Measurements from ENCODE around the gene COBL.

COBL gene

DNA sequence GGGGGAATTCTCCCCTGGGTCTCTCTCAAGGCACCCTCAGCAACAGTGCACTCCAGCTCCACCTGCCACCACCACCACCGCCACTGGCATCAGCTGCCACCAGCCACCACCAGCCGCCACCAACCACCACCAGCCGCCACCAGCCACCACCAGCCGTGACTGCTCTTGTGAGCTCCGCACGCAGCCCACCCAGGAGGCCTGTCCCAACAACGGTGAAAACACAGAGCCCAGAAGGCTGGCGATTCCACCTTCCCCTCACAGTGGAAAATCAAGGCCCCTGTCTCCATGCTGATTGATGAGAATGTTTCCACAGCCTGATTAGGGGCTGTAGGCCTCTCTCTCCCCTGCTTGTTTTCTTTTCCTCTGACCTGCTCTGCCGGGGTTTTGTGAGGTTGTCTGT is 41.1 kb downstream of the COBL start:
- no peak for DNase-seq (ENCODE audit: low read depth)

DNA sequence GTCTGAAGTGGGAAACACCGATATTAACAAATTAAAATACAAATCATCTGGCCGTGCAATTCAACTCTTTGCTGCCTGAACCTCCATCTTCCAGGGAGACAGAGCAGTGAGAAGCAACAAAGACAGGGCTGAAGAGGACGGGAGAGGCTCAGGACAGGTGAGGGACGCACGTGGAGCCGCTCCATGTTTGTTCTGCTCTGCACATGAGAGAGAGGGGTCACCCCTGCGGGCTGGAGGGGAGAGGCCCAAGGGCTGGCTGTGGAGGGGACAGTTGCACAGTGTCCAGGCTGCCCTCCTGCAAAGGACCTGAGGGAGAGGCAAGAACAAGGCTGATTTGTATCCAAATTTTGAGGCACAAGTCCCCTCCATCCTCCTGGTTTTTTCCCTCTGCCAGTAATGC is 41.7 kb downstream of the COBL start:
- DNase-seq (ENCODE audit: low read depth) = no peak

DNA sequence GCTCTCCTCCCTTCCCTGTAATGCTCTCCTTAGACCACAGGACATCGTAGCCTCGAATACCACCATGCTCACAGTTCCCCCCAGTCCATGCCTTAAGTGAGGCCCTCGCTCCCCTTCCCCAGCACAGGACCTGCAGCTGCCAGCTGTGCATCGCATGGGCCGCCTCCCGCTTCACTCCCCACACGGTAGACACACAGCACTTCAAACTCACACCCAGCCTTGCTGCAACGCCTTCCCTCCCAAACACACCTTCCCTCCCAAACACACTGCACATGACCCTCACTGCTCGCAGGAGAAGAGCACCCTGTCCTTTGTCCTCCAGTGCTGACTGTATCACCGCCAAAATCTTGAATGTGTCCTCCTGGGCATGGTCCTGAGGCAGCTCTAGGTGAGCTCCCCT is 42.6 kb downstream of the COBL start:
- no peak for DNase-seq (ENCODE audit: low read depth)

DNA sequence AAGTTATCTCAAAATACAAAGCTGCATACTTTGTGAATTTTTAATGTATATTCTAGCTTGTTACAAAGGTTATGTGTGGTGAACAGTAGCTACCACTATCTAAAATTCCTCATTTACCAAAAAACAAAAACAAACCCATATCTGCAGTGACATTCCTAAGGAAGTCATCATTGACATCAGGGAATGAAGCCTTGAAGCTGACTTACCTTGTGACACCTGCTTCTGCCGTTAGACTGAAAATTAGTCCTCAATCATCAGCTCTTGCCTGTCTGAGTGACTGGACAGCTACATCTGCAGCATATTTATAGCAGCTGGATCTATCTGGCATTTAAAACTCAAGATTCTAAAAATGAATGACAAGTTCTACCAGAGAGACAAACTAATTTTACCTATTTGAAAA is 43.2 kb downstream of the COBL start:
- no peak for DNase-seq (ENCODE audit: low read depth)

DNA sequence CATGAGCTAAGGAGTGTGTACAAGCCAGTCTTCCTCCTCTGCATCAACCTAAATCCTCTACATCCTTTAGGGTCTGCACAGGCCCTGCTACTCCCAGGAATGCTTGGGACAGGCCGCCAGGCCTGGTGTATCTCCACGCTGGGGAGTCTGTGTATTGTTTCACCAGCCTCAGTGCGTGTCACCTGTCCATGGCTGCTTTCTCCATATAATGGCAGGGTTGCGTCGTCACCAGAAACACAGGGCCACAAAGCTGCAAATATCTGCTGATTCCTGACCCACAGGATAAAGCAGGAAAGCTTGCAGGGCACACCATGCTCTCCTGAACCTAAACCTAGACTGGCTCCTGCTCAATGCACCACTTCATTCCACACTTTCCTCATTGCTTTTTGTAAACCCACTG is 45.6 kb downstream of the COBL start:
- DNase-seq (ENCODE audit: low read depth) = no peak

DNA sequence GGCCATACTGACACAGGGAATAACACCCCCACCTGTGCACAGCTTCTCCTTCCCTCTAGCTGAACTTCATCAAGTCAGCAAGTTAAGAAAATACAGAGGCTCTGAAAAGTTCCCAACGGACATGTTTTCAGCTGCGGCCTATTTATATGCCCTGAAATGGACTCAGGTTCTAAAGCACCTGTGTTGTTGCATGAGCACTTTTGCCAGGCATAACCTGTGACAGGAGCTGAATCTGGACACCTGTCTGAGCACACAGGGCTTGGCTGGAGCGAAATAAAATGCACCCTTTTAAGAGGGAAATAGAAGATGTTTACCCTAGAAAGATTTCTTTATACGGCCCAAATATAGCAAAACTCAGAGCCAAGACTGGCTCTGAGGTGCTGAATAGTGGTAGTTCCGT is 46.7 kb downstream of the COBL start:
- no peak for DNase-seq (ENCODE audit: low read depth)

DNA sequence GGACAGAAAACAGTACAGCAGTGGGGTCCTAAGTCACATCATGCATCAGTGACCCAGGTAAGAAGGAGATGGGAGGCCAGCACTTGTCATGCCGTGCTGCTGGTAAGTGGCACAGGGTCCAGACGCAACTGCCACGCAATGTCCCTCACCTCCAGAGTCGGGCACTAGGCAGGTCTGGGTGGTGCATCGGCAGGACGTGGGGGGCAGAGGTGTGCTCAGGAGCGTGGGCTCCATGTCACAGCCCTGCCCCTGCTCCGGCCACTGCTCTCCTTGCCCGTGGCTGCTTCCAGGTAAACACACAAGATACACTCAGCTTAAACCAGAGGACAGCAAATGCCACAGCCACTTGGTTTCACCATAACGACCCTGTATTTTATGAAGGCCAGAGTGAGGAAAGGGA is 47.3 kb downstream of the COBL start:
- no peak for DNase-seq (ENCODE audit: low read depth)

DNA sequence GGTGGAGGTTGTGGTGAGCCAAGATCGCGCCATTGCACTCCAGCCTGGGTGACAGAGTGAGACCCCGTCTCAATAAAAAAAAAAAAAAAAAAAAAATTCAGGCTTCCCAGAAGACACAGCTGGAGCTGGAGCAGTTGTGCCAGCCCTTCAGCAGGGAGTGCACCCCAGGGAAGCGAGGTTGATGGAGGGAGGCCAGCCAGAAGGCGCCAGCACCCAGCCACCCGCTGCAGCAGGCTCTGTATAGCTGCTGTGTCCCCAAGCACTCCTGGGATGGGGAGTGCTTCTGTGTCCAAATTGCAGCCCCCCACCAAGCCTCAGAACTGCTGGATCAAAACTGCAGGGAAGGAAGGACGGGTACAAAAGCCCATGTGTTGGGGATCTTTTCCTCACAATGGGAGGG is 47.8 kb downstream of the COBL start:
- DNase-seq (ENCODE audit: low read depth) = no peak

DNA sequence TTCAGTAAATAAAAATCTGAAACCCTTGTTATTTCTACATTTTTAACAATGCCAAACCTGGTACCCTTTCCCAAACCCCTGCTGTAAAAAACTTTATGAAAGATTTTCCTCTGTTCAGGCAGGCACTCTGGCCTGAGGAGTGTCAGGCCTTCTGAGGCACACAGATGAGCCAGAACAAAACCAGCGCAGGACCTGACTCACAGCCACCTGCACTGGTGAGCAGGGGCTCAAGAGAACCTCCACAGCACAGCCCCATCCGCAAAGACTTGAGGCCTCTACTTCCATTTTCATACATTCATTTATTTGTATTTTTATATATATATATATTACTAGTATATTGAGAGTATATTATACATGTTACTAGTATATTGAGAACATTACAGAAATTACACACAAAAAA is 49.4 kb downstream of the COBL start:
- no peak for DNase-seq (ENCODE audit: low read depth)

DNA sequence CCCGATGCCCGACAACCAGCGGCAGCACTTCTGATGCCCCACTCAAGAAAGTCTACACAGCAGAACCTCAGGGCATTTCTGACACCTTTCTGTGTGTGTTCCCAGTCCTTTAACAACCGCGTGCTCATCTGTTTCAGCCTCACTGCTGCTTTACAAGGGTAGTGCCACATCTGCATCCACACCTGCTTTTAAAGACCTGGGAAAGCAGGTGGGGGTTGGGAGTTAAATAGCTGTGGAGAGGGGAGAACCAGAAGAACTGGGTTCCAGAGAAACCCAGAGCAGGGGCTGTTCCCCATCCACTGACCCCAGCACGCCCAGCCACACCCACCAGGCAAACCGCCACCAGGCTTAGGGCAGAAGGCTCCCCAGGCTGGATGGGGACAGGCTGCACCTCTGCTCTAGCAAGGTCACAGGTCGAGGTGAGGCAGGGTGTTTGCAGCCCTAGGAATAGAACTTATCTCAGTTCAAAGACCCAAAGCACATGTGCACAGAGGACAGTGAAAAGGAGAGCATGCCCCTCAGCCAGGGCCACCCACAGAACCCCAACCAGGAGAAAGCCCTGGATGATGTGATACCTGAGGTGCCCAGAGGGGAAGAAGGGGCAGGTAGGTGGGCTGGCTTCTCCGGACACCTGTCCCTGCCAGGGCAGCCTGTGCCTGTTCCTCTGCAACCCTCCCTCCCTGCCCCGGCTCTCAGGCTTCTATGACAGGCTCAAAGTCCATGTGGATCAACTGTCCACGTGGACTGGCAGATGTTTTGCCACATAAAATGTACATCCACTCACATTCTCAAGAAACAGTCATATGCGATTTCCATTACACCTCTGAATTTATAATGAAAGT is 51.3 kb downstream of the COBL start:
- no peak for DNase-seq (ENCODE audit: low read depth)

DNA sequence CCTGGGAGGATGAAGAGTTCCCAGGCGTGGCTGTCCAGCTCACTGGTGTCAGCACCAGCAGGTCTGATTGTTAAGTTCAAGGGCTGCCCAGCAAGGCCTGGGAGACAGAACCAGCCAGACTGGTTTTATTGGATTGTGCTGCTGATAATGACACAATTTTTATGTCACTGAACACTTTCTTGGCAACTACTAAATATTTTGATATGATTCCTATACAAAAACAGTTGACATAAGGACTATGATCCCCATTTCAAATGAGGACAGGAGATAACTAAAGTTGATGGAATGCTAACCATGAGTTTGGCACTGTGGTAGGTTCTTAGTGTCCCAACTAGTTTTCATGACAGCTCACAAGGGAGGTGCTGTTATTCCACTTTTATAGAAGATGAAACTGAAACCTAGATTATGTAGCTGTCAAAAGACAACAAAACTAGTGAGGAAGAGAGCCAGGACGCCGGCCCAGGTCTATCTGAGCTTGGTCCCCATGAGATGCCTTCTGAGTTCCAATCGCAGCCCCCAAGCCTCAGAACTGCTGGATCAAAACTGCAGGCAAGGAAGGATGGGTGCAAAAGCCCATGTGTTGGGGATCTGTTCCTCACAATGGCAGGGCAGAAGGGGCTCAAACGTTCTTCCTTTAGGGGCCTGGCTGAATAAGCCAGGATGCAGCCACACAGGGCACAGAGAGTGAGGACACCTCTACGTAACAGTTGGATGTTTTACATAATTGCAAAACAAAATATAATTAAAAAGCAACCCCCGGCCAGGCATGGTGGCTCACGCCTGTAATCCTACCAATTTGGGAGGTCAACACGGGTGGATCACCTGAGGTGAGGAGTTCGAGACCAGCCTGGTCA is 52.8 kb downstream of the COBL start:
- DNase-seq (ENCODE audit: low read depth) = no peak

DNA sequence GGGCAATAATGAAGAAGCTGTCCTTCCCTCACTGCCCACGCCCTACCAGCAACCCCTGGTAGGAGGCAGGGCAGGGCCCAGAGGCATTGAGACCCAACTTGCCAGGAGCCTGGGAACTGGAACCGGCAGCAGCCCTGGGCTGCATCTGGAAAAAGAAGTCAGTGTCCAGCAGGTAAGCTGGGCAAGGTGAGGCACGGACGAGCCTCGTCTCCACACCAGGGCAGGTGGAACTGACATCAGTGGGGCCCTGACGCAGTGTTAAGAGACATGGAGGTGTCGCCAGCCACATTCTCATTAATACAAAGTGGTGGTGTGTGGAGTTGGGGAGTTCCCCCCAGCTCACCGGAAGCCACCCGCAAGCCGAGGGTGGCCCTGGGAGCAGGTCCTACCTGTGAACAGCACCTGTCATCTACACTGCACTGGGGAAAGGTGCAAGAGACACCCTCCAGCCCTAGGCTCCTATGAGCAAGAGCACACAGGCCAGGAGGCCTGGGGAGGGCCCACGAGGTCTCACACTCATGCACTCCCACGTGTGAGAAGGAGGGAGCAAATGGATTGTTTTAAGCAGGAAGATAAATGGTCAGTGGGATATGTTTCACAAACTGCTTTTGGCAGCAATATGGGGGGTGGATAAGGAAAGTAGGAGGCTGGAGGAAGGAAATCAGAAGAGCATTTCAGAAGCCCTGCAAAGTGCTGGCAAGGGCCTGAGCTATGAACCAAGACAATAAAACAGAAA is 53.6 kb downstream of the COBL start:
- DNase-seq (ENCODE audit: low read depth) = no peak

DNA sequence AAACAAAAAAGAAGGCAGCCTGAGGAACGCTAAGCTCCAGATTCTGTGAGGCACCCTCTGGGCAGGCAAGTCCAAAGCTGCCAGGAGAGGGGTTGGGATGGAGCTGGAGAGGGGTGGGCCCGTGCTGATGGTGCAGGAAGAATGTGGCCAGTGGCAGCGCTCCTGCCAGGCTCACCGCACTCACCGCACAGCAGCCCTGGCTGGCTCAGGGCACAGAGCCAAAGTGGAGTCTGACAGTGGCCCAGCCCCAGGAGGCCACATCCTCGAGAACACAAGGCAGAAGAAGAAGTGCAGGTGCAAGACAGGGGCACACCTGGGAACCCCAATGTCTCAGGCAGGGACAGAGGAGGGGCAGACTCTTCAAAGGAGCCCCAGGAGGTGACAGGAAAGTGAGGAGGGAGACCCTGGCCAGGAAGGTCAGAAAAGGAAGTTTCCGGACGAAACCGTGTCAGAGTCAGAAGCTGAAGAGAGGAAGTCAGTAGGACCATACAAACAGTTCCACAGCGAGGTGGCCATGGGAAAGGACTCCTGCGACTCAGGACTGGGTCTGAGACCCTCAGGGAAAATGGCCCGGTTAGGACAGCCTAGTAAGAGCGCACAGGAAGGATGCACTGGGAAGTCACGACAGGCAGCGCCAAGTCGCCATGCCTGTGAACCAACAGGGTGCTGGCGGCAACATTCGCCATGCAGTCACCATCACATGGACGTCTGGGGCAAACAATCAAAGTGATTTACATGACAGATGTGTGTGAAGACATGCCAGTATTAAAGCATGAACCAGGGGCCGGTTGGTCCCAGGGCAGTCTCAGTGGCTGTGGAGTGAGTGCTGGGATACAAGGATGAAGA is 54.4 kb downstream of the COBL start:
- no peak for DNase-seq (ENCODE audit: low read depth)

DNA sequence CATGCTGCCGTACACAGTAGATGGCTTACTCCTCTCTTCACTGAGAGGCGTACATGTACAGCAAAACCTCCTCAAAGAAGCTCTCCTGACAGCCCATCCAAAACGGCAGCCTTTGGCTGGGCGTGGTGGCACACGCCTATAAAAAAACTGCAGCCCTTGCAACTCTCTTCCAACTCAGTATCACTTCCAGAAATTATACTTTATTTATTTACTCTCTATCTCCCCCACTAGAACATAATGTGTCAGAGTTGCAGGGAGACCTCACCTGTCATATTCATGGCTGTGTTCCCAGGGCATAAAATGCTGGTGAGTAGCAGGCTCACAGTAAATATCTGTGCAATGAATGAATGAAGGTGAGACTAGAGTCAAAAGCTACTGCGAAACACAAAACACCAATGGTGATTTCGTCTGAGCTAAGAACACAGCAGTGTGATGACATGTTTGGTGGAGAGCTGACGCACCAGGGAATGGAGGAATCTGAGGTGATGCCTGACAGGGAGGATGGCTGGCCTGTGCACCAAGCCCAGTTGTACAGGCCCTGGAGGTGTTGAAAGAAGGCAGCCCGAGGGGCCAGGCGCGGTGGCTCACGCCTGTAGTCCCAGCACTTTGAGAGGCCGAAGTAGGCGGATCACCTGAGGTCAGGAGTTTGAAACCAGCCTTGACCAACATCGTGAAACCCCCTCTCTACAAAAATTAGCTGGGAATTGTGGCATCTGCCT is 55.3 kb downstream of the COBL start:
- no peak for DNase-seq (ENCODE audit: low read depth)

DNA sequence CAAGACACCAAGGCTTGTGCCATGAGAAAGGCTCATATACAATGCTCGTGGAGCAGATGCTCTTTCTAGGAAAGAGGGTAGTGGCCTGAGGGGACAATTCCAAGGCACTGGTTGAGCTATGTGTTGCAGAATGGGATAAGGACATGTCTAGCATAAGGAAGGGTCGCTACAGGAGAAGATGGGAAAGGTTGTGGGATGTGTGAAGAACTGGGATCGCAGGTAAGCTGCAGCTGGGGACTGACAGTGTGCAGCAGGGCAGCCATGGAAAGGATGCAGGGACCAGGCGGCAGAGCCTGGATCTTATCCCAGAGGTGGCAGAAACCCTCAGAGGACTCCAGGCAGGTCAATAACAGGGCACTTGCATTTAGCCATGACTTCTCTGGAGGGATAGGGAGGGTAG is 56.1 kb downstream of the COBL start:
- no peak for DNase-seq (ENCODE audit: low read depth)

DNA sequence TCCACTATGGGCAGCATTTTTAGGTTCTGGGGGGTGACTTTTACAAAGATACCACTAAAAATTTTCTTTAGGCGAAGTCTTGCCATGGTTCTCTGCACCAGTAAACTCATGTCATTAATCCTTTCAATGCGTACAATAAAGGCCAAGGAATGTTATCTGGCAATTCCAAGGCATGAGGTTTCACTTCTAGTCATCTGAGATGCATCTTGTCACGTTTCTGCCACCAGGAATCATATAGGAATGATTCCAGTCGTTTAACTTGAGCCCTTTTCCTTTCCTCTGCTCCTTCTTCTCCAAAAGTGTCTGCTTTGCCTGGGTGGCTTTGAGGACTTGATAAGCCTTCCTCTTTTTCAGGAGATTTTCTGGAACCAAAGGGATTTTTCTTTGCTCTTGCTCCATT is 56.8 kb downstream of the COBL start:
- no peak for DNase-seq (ENCODE audit: low read depth)

DNA sequence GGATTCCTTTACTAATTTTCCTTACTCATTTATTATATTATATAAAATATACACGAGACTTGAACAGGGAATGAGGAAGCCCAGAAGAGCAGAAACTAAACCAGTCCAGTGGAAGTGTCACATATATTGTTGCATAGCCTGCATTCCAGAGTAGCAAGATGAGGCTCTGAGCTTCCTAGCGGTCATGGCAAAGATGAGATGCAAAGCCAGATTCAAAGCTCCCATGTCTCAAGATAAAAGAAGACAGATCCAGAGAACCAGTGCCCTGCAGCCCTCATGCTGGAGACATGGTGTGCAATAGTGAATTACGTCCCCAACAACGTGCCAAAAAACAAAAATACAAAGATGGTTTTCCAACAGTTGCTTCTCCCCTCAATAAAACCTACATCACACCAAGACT is 59.7 kb downstream of the COBL start:
- no peak for DNase-seq (ENCODE audit: low read depth)

DNA sequence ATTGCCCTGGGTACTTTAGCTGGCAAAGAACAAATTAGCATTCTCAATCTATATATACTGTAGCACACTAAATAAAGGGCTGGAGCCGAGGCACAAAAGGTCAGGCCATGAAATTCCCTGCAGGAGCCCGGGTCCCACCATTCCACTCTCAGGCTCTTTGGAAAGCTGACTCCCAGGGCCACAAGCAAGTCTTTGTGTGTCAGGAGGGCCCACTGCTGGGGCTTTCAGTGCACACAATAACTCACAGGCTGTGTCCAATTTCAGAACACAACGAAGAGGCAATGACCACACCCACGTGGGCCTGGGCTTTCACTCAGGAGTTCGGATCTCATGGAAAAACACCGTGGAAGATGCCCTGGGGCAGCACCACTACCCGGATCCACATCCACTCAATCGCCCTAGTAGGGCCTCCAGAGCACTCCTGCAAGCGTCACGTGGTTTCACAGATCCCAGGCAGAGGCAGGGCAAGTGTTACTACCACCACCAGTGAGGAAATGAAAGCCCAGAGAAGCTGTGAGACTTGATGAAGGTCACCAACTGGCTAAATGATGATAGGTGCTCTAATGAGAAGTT is 60.3 kb downstream of the COBL start:
- DNase-seq (ENCODE audit: low read depth) = no peak

DNA sequence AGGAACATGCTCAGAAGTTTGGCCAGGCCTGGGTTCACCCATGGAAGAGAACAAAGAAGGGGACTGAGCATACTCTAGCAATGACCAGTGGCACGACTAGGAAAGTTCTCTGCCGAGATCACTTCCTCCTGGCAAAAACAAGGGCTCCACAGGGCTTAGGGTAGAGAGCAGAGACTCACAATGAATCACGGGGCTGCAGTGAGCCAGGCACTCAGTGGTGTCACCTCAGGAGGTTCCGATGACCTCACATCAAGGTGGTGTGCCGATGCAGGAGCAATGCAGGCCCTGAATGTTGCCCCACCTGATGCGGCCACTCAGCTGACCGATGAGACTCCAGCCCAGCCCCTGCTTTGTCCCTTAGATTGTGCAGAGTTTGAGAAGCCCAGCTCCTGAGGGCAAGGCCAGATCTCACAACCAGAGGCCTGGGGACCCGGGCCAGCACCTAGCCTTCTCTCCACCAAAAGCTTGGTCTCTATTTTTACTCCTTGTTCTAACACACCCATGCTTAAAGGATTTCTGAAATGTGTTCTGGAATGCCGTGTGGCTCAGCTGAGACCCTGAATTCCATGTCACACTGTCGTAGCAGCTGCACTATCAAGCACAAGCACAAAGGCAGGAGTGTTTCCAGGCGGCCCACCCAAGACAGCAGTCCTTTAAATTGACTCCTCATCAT is 60.9 kb downstream of the COBL start:
- no peak for DNase-seq (ENCODE audit: low read depth)

DNA sequence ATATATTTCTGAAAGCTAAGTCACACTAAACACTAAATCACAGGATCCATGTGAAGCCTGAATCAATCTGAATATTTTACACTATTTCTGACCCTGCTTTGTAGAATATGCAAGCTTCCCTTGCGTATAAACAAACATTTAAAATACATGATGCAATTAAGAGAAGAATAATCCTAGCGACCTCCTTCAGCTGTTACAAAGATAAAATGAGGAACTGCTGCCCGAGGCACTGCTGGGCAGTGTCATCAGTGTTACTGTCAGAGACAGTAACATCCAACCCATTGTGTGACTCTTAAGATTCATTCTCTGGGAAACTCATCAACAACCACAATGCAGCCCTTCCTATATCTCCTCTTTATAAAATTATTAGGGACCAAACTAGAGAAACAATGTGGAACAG is 61.6 kb downstream of the COBL start:
- no peak for DNase-seq (ENCODE audit: low read depth)
